GM19328 (cell line): ENCODE data around the gene FBXL13.
A peak's percentile ranks its signal among the peaks of the same experiment; 100 is the strongest.
"Not testable (repeated sequence)": the region's sequence is repeated elsewhere in the genome, so short reads cannot be mapped to it uniquely, and the experiment has no call there.

Experiments used
- ATAC-seq: cut with Tn5 transposase; IDR thresholded peaks from one replicate; pipeline ENCODE4 v1.9.1; 2021; ENCODE audit warnings: mild to moderate bottlenecking, moderate library complexity; ENCODE audit not compliant: unreplicated experiment

FBXL13 gene

DNA sequence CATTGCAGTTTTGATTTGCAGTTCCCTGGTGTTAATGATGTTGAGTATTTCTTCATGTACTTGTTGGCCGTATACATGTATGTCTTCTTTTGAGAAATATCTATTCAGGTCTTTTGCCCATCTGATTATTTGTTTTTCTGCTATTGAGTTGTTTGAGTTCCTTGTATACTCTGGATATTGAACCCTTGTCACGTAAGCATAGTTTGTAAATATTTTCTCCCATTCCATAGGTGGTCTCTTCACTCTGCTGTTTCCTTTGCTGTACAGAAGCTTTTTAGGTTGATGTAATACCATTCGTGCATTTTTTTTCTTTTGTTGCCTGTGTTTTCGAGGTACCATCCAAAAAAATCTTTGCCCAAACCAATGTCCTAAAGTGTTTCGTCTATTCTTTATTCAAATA lies 205.4 kb downstream of the FBXL13 start:
- no peak for ATAC-seq

GRCh38 chr7:102866535-102867215 lies 207.9 kb downstream of the FBXL13 start:
- no peak for ATAC-seq

- ATAC-seq = no peak
Measured at GRCh38 chr7:102864958-102865357, 209.6 kb downstream of the FBXL13 start.

- ATAC-seq = no peak
Measured at GRCh38 chr7:102860351-102860811, 214.2 kb downstream of the FBXL13 start.

DNA sequence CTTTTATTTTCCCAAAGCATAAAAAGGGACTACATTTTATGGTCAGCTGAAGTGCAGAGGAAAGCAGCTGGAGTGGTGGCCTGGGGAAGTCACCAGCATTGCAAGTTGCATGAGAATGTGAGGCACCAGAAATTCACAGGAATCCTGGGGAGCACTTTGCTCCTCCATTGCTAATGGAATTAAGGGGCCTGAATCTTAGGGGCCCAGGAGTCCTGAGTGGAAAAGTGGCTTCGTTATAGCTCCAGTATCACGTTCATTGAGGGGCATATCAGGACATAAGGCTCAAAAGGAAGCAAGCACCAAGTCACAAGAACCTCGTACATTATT lies 214.8 kb downstream of the FBXL13 start:
- no peak for ATAC-seq

DNA sequence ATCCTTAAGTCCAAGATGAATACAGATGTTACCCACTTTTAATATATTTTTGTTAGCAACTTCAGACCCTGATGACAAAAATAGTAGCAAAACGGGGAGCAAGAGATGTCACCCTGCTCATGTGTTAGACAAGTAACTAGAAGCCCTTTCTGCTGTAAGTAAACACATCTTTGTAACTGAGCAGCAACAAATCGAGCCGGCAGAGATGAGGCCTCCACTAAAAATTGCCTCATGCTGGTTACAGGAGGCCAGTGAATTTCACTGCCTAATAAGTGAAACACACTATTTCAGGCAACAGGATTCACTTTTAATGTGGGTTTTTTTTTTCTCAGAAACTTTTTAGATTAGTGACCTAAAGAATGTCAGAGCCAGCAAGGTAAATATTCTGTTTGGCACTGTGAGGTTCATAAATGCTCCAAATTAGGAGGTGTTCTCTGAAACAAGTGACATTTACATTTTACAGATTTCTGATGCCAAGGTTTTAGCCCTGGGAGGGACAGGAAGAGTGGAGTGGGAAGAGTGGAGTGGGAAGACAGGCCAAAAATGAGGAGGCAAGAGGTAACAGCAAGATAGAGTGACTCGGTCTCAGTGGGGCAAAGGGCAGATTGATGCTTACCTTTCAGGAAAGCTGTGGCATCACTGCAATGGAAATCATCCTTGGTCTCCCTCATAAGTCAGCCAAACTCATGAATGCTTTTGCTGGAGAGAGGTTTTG lies 215.4 kb downstream of the FBXL13 start:
- ATAC-seq = no peak

GRCh38 chr7:102856036-102856435 lies 218.6 kb downstream of the FBXL13 start:
- ATAC-seq = no peak

DNA sequence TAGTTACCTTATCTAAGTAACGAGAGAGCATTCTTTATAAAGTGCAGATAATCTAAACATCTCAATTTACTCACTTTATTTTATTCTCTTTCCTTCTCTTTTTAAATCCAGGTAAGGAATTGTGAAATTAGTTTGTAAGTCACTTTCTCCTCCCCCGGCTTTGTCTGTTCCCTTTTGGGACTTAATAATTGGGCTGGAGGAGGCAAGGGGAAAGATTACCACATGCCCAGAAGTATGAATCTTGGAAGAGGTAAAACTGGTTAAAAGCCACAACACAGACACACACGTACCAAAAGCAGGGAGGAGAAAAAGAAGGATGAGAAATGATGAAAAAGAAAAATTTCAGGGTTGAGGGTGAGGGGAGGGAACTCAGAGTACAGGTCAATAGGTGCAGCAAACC lies 225.1 kb downstream of the FBXL13 start:
- no peak for ATAC-seq

DNA sequence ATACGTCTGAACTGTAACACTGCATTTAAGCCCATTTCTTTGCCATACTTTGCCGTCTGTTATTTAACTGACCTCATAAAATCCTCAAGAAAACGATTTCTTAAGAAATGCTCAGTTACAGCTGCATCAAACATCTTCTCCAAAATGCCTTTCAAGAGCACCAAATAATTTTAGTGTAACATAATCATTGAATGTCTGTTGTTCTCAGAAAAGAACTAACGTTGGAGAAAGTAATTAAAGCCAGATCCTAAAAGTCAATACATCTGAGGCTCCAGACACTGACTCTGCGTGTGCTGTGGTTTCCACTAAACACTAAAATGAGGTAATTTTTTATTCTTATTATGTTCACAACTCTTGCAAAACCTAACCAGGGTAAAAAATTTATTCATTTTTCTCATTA lies 225.5 kb downstream of the FBXL13 start:
- ATAC-seq = no peak

GRCh38 chr7:102845346-102845745 lies 229.2 kb downstream of the FBXL13 start:
- no peak for ATAC-seq

GRCh38 chr7:102843850-102844249 lies 230.7 kb downstream of the FBXL13 start:
- peak; percentile 94 for ATAC-seq

DNA sequence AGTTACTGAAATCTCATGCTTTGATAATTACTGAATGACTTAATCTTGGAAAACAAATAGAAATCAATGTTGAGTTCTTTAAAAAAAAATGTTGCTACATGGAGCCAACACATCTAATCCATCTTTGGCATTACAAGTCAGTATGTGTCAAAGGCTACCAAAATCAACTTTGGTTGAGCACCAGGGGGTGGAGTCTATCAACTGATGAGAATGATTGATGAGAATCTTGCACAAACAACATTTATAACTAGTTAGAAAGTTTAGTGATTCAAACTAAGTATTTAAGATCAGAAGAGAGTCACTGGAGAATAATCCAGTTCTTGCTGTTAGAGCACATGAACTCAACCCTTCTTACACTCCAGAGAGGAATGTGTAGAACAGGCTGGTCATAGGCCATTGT lies 232.3 kb downstream of the FBXL13 start:
- ATAC-seq = no peak

GRCh38 chr7:102841290-102841689 lies 233.3 kb downstream of the FBXL13 start:
- ATAC-seq = no peak

DNA sequence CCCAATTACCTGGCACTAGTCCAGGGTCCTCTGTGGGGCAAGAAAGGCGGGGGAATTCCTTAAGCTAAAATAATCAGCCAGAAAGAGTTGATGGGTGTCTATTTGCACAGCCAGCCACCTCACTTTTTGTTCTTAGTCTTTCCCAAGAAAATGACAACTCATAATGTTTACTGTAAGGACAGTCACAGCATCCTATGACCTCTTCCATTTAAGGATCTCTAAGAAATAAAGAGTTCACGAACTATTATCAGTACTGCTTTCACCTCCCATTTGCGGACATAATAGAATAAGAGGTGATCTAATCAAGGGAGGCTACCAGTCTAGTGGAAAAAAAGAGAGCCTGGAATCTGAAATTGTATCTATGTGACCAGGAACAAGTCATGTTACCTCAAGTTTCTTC lies 234.2 kb downstream of the FBXL13 start:
- ATAC-seq = no peak

DNA sequence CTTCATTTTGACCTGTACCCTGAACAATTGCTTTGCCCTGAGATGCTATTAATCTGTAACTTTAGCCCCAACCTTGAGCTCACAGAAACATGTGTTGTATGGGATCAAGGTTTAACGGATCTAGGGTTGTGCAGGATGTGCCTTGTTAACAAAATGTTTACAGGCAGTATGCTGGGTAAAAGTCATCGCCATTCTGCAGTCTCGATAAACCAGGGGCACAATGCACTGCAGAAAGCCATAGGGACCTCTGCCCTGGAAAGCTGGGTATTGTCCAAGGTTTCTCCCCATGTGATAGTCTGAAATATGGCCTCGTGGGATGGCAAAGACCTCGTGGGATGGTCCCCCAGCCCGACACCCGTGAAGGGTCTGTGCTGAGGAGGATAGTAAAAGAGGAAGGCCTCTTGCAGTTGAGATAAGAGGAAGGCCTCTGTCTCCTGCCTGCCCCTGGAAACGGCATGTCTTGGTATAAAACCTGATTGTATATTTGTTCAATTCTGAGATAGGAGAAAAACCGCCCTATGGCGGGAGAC lies 236.0 kb downstream of the FBXL13 start:
- ATAC-seq = not testable (repeated sequence)

- ATAC-seq = no peak
Measured at GRCh38 chr7:102837802-102838201, 236.8 kb downstream of the FBXL13 start.

GRCh38 chr7:102836977-102837376 lies 237.6 kb downstream of the FBXL13 start:
- ATAC-seq = no peak

GRCh38 chr7:102836191-102836919 lies 238.2 kb downstream of the FBXL13 start:
- no peak for ATAC-seq

GRCh38 chr7:102834999-102835398 lies 239.6 kb downstream of the FBXL13 start:
- ATAC-seq = no peak

GRCh38 chr7:102834466-102834865 lies 240.1 kb downstream of the FBXL13 start:
- ATAC-seq = no peak

- ATAC-seq = no peak
Measured at GRCh38 chr7:102833343-102833742, 241.3 kb downstream of the FBXL13 start.

- ATAC-seq = no peak
Measured at GRCh38 chr7:102832674-102833073, 241.9 kb downstream of the FBXL13 start.
